Kidney tubule cell (primary cell): ENCODE data around the gene DENND5B.
"Not testable (repeated sequence)": the region's sequence is repeated elsewhere in the genome, so short reads cannot be mapped to it uniquely, and the experiment has no call there.

Experiments used
- DNase-seq: peaks from one replicate; pipeline ENCODE4 v3.0.0-alpha.2; 2018; ENCODE audit warnings: low spot score

The DENND5B gene

DNA sequence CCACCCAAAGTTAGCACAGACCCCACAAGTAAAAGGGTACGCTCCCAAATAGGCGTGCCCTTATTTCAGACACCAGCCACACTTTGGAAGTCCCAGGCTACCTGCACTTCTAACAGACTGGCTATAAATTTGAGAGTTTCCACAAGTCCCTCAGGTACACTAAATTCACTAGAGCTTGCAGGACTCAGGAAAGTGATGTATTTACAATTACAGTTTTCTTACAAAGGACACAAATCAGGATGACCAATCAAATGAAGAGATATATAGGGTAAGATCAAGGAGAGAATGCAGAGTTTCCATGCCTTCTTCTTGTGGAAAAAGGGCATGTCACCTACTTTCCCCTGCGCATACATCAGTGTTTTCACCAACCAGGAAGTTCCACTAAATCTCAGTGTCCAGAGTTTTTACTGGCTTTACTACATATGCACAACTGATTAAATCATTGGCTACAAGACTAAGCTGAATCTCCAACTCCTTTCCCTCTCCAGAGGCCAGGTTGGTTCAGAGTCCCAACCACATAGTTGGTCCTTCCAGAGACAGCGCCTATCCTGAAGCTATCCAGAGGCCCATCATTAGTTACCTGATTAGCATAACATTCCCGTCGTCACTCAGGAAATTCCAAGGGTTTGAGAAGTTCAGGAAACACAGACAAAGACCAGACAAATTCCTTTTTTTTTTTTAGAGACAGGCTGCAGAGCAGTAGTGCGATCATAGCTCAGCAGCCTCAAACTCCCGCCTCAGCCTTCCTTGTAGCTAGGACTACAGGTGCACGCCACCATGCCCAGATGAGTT, 84.2 kb downstream of the DENND5B start:
- DNase-seq, result peak; percentile 86

DNA sequence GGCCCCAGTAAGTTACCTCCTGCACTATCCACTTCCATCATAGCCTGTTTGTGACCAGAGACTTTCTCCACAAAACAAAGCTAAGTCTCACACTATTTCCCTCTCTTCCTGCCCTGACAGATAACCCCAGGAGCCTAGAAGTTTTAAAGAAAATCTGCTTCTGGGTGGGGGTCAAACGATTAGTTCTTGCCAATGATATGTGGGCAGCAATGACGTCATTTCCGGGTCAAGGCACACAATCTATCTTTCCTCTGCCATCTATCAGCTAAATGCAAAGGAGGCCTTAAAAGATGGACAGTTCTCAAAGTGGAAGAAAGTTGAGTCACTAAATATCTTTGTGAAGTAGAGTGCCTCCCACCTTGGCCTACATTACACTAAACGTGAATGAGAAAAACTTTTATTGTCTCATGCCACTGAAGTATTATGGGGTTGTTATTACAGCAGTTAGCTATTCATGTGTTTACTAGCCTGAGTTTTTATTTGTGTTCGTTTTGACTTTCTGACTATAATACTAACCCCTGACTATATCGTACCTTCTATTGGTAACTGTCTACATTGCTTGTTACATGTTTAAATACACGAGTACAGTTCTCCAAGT, 86.2 kb downstream of the DENND5B start:
- DNase-seq, result no peak

DNA sequence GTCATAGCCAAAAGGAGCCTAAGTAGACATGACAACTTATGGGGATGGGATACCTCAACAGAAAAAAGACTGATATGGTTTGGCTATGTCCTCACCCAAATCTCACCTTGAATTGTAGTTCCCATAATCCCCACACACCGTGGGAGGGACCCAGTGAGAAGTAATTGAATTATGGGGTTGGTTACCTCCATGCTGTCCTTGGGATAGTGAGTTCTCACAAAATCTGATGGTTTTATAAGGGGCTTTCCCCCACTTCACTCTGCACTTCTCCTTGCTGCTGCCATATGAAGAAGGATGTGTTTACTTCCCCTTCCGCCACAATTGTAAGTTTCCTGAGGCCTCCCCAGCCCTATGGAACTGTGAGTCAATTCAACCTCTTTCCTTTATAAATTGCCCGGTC, 89.9 kb downstream of the DENND5B start:
- DNase-seq, result not testable (repeated sequence)

DNA sequence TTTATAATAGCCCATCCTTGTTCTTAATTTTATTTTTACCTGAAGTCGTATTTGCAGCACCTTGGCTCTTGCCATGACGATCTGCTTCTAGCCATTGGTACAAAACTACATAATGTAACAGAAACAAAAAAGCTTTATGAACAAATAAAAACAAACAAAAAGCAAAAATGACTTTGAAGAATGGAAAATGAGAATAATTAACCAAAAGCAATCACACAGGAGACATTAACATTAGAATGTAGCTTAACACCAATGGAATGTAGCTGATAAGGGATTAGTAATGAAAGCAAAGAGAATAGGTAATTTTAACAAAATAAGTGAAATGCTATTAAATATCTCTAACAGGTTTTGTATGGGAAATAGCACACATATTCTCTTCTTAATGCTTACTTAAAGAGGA, 91.4 kb downstream of the DENND5B start:
- DNase-seq, result no peak

DNA sequence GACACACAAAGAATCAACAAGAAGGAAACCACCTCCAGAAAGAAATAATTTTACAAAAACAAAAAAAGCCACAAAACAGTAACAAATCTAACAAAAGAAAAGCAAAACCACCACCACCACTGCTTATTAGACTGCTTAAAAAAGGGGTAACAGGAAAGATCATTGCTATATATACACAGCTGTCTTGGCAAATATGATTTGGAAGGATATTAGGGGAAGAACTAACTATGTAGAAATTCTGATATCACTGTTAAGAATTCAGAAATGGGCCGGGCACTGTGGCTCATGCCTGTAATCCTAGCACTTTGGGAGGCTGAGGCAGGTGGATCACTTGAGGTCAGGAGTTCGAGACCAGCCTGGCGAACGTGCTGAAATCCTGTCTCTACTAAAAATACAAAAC, 92.5 kb downstream of the DENND5B start:
- DNase-seq, result no peak

DNA sequence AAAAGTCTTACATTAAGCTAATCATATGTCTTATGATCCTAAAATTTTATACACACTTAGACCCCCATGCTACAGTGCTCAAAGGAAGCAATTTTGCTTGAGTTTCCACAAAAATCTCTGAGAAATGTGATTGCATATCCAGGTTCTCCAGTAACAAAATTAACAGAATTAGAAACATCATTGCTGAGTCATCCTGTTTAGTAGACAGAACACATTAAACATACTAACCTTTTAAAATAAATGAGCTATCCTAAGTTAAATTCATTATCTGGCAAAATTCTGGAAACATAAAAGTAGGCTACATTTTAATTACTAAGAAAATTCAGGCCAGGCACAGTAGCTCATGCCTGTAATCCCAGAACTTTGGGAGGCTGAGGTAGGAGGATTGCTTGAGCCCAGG, 94.7 kb downstream of the DENND5B start:
- no peak for DNase-seq

DNA sequence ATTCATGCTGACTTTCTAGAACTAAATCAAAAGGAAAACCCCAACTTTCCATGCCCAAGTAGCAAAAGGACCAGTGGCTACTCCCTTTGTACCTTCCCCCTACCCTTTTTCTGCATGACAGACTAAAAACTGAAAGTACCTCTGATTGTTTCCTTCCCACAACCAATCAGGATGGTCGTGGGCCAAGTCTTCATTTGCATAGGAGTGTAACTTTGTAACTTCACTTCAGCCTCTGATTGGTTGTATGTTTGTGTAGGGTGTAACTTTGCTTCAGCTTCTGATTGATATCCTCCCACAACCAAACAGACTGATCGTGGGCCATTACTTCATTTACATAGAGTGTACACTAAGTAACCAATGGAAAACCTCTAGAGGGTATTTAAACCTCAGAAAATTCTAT, 96.5 kb downstream of the DENND5B start:
- DNase-seq, result no peak

DNA sequence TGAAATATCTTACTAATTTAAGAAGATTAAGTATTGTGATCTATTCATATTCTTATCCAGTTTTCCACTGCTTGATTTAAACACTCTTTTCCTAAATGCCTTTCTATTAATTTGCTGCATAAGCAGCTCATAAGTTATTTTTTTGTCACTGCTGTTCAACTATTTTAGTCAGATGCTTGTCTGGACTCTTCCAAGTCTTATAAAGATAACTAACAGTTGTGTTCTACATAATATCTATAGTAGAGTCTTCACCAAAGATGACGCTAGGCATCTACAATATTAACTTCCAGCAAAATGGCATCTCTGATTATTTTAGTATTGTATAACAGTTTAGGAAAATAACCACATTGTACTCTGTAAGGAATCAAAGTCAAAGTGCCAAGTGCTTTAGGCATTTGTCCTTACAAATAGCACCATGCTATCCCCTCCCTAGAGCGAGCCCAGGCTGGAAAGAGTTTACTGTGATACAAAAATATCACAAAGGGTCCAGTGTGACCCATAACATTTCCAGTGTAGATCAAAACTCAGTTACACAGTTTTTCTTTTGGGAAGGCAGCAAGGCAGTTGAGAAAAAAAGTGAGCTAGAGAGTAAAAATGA, 98.2 kb downstream of the DENND5B start:
- DNase-seq, result no peak

DNA sequence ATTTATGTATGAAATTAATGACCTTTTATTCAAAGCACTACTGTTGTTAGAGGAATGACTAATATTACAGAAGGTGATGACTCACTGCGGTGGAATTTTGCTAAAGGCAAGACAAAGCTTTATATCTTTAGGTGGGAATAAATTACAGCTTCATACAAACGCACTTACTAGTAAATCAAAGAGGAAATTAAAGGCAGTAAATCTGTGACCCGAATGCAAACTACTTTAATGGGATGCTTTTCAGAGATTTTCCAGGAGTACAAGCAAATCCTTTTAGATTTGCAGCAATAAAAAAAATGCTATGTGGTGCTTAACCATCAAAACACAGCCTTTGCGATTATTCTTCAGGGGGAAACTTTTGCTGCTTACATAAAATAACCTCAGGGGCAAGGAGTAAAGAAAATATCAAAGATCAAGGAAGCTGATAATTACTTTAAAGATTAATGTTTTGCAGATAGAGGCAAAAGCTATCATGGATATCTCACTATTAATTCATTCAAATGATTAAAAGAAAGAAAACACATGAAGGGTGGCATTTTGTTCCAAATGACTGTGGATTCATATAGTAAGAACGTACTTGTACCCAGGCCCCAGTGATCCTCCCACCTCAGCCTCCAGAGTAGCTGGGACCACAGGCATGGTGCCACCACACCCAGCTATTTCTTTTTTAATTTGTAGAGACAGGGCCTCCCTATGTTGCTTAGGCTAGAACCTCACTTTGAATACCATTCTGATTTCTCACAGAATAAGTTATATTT, 98.9 kb downstream of the DENND5B start:
- peak; percentile 85 for DNase-seq

DNA sequence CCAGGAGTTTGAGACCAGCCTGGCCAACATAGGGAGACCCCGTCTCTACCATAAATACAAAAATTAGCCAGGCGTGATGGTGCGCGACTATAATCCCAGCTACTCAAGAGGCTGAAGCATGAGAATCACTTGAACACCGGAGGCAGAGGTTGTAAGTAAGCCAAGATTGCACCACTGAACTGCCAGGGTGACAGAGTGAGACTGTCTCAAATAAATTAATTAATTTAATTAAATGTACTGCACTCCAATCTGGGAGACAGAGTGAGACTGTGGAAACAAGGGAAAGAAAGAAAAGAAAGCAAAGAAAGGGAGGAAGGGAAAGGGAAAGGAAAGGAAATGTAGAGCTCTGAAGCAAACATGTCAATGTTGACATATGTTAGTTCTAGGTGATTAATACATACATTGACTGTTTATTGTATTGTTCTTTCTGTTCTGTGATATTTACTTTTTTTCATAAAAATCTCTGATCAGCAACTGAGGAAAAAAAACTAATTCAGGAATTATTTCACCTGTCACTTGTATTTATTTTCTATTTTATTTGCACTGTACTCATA, 99.6 kb downstream of the DENND5B start:
- DNase-seq, result no peak

DNA sequence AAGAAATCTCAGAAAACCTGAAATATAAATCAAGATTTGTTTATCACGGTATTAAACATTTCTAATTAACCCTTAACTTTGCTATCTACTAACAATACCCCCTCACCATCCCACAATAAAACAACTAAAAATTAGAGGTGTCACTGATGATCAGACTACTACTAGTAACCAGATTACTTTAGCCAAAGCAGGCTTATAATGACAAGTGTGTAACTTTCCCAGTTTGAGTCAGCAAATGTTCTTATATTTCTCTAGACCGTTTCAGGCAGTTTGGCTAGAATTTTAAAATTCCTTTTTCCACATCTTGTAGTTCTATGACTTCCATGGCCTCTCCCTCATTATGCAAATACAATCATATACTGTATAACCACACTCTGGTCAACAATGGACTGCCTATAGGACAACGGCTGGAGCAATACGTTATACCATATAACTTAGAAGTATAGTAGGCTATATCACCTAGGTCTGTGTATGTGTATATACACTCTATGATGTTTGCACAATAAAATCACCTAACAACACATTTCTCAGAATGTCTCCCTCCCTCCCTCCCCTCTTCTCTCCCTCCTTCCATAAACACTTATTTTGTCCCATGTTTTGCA, 102.1 kb downstream of the DENND5B start:
- DNase-seq, result no peak

DNA sequence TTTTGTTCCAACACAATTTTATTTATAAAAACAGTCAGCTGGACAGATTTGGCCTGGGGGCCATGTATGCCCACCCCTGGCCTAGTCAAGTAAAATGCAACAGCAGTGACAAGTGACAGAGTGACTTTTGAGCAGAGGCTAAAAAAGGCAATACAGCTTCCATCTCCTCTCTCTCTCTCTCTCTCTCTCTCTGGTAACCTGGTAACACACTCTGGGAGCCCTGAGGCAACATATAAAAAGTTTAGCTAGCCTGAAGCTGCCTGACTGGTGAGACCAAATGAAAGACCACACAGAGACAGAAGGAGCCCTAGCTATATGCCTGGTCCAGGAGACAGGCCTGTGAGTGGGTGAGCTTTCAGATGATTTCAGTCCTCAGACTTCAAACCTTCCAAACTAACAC, 105.4 kb downstream of the DENND5B start:
- no peak for DNase-seq

DNA sequence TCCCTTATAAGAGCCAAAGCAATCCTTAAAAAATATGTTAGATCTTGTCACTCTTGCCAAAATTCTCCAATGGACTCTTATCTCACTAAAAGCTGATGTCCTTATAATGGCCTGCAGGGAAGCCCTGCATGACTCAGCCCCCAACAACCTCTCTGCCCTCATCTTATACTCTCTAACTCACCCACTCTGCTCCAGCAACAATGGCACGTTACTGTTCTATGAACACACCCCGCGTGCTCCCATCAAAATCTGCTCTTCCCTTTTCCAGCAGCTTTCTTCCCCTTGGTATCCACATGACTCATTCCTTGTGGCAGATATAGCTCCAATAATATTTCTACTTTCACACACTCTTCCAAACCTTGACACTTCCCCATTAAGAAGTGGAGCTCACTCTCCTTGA, 108.1 kb downstream of the DENND5B start:
- peak; percentile 20 for DNase-seq

DNA sequence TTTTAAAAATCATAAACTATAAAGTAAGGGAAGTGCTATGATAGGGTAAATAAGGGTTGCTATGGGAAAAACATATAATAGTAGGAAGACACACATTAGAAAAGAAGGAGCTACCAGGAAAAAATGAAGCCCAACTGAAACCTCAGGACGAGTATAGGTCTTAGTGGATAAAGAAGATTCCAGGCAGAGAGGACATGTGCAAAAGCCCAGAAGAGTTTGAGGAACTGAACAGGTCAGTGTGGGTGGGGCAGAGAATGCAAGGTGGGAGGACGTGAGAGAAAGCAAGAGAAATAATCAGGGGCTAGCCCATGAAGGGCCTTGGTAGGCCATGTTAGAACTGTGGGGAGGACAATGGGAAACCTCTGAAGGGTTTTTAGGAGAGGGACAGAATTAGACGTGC, 109.5 kb downstream of the DENND5B start:
- DNase-seq, result no peak

DNA sequence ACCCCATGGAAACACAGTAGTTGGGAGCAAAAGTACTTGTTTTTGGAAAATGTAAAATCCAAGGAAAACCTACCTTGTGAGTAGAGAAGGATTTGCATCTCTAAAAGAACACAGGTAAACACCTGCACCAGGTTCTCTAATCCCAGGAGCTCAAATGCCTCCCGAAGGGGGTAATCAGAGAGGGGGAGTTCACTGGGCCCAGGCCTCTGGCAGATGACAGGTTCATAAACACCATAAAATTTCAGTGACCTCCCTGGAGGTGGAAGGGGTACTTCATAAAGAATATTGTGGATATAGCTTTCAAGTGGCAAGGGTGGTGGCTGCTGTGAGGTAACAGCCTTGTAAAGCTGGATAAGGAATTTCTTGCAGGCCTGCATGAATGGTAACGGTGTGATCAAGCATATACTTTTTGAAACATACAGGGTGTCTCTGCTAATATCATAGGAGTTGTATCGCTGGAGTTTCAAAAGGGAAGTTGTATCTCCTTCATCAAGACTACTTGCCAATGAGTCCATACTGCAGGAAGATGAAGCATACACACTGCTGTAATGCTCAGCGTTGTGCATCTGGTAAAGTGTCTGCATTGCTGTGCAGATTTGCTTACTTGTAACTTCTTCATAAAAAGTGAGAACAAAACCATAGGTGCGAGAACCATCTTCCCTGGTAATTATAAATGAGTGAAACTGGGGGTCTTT, 111.3 kb downstream of the DENND5B start:
- no peak for DNase-seq

DNA sequence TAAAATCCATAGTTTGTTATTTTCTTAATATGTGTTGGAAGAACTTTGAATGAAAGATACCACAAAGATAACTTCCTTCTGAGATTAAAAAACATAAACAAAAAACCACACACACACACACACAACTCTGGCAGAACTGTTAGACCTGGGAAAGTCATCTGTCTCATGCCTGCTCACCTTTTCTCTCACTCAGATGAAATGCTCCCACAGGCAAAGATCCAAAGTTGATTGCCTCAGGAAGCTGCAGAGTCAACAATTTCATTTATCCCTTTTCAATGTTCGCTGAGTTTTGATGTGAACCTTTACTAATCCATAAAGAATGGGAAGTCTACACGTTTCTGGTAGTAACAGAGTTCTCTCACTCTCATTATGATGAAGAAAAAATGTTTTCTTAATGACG, 112.0 kb downstream of the DENND5B start:
- DNase-seq, result no peak

DNA sequence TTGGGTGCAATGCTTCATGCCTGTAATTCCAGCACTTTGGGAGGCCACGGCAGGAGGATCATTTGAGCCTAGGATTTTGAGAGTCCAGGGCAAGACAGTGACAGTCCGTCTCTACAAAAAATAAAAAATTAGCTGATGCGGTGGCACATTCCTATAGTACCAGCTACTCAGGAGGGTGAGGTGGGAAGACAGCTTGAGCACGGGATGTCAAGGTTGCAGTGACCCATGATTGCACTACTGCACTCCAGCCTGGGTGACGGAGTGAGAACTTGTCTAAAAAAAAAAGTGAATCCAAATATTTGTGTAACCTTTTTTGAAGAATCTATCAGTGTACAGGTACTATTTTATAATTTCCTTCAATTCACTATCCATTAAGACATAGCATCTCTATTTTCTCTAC, 112.5 kb downstream of the DENND5B start:
- DNase-seq, result no peak

DNA sequence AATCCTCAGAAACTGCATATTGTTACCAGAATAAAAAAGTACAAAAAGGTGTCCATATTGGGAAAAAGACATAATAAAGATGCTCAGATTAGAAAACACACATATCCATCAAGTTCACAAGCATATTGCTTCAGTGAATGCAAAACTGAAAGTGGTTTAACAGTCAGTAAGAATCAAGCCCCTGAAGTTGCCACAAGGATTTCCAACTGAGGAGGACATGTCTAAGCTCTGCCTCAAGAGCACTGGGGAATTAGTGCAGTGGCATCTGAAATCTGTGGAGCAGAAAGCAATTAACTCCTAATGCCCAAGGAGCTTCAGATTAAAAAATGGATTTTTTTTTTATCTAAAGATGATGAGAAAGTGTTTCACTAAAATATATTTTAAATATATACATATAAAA, 113.2 kb downstream of the DENND5B start:
- DNase-seq, result no peak

DNA sequence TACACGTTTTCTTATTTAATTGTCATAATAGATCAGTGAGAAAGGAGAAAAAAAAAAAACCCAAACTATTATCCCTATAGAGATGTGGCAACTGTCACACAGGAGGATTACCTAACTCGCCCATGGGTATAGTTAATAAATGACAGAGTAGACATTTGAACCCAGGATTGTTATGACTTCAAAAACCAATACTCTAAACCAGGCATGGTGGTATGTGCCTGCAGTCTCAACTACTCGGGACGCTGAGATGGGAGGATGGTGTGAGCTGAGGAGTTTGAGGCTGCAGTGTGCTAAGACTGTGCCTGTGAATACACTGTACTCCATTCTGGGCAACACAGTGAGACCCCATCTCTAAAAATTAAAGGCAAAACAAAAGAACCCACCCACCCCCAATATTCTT, 114.5 kb downstream of the DENND5B start:
- DNase-seq, result no peak

DNA sequence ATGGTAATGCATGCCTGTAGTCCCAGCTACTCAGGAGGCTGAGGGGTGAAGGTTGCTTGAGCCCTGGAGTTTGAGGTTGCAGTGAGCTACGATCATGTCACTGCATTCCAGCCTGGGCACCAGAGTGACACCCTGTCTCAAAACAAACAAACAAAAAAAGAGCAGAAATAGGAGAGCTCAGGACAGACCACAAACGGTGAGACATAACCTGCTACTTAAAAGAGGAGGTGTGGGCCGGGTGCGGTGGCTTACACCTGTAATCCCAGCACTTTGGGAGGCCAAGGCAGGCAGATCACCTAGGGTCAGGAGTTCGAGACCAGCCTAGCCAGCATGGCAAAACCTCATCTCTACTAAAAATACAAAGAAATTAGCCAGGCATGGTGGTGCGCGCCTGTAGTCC, 115.3 kb downstream of the DENND5B start:
- DNase-seq, result peak; percentile 35

DNA sequence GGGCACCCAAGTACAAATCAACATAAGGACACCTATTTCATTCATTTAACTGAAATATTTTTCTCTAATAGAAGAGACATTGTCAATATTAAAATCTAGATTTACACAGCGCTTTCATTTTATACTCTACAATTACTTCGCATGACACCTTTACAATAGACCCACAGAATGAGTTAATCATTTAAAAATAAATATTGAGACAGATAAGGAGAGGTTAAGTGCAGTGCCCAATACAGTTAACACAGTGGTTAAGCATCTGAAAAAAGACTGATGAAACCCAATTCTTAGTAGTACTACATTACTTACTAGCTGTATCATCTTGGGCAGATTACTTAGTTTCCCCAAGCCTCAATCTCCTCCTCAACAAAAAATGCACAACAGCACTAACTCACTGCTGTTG, 116.2 kb downstream of the DENND5B start:
- DNase-seq, result no peak

DNA sequence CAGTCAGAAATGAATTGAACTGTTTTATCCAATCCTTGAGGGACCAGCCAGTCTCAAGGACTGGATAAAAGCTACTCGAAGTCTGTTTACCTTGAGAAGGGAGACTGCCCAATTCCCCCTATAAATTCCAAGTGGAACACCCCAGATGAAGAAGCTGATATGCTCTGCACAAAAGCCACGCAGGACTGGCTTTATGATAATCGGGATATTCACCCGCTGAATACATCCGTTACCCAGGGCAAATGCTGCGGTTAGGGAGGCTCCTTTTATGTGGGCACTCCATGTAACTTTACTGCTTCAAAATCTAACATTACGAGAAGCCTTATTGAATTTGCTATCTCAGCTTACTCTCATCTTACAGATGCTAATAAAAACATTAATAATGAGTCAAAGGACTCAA, 119.1 kb downstream of the DENND5B start:
- DNase-seq, result no peak
